Muscle of back (tissue), 11 donors: Measurements from ENCODE around the gene MYD88. TPM values are rescaled to one million over a fixed set of nuclear protein-coding genes. Genes with fewer than 3 reads are reported as not detected.
"Not testable (repeated sequence)": the region's sequence is repeated elsewhere in the genome, so short reads cannot be mapped to it uniquely, and the experiment has no call there.

Source experiments
- DNase-seq, 3 donors: peaks; one replicate each; pipeline versions ENCODE4 v3.0.0 to v3.0.0-alpha.2; 2013
- polyA plus RNA-seq, 10 donors: library from polyadenylated mRNA; unstranded; fragments of 120-200 nt; gene quantifications; one replicate each; pipeline ENCODE4 v1.2.1, GENCODE V29; 2013; ENCODE audit not compliant: insufficient read length in 10 of 10

The MYD88 gene
- polyA plus RNA-seq, 10 donors, result 17.2 to 26.7 (median 20.7) TPM

- no peak for DNase-seq
Observed at GRCh38 chr3:38140326-38141172, 2.1 kb downstream of the MYD88 start.

- no peak for DNase-seq
Observed at GRCh38 chr3:38141173-38141951, 2.9 kb downstream of the MYD88 start.

GRCh38 chr3:38141952-38142273 is 3.5 kb downstream of the MYD88 start:
- DNase-seq, result no peak

- DNase-seq, result no peak
Observed at GRCh38 chr3:38142959-38143358, 4.5 kb downstream of the MYD88 start.

GRCh38 chr3:38143511-38143910 is 5.0 kb downstream of the MYD88 start:
- no peak for DNase-seq

- DNase-seq, result no peak
Observed at GRCh38 chr3:38146504-38146903, 8.0 kb downstream of the MYD88 start.

GRCh38 chr3:38147421-38147820 is 9.0 kb downstream of the MYD88 start:
- no peak for DNase-seq

GRCh38 chr3:38148311-38148882 is 9.9 kb downstream of the MYD88 start:
- DNase-seq, result no peak

GRCh38 chr3:38149708-38150107 is 11.2 kb downstream of the MYD88 start:
- no peak for DNase-seq

- DNase-seq, result no peak
Observed at GRCh38 chr3:38150780-38151528, 12.5 kb downstream of the MYD88 start.

GRCh38 chr3:38151667-38152265 is 13.3 kb downstream of the MYD88 start:
- no peak for DNase-seq

- DNase-seq, result no peak
Observed at GRCh38 chr3:38152609-38153008, 14.1 kb downstream of the MYD88 start.

GRCh38 chr3:38153221-38153620 is 14.8 kb downstream of the MYD88 start:
- no peak for DNase-seq

- DNase-seq, result no peak
Observed at GRCh38 chr3:38154033-38154494, 15.6 kb downstream of the MYD88 start.

GRCh38 chr3:38154625-38155255 is 16.3 kb downstream of the MYD88 start:
- no peak for DNase-seq

- no peak for DNase-seq
Observed at GRCh38 chr3:38155825-38156224, 17.4 kb downstream of the MYD88 start.

GRCh38 chr3:38157117-38157516 is 18.7 kb downstream of the MYD88 start:
- DNase-seq, result no peak

GRCh38 chr3:38157595-38157994 is 19.1 kb downstream of the MYD88 start:
- no peak for DNase-seq

- DNase-seq, result no peak
Observed at GRCh38 chr3:38158472-38158871, 20.0 kb downstream of the MYD88 start.

GRCh38 chr3:38160704-38161103 is 22.2 kb downstream of the MYD88 start:
- not testable (repeated sequence) for DNase-seq
